Calu3 (cell line): ENCODE results near the gene SIRPA. TPM values are rescaled to one million over a fixed set of nuclear protein-coding genes. Genes with fewer than 3 reads are reported as not detected.

Experiments used
- BruUV-seq: library from RNA; stranded (reverse); fragments of 400-500 nt; replicated peaks from 2 replicates; lab custom pipeline; 2021; lab: Mats Ljungman, UMichigan
- CTCF ChIA-PET: fragments of 300-600 bp; sonication (Branson Sonifier 250); formaldehyde crosslinking; loops from one replicate; lab custom pipeline; 2022; ENCODE audit warnings: antibody characterized with exemption; lab: Charles Lee
- DNase-seq: peaks from one replicate; pipeline ENCODE4 v3.0.0; 2022
- H3K27ac Mint-ChIP-seq: one replicate; pipeline ENCODE4 v1.8.0; 2022; ENCODE audit warnings: mixed read lengths; ENCODE audit not compliant: unreplicated experiment
- H3K27me3 Mint-ChIP-seq: one replicate; pipeline ENCODE4 v1.8.0; 2022; ENCODE audit warnings: mixed read lengths; ENCODE audit not compliant: unreplicated experiment
- H3K36me3 Mint-ChIP-seq: one replicate; pipeline ENCODE4 v1.8.0; 2022; ENCODE audit warnings: mild to moderate bottlenecking, moderate library complexity, mixed read lengths; ENCODE audit not compliant: insufficient read depth, unreplicated experiment
- H3K4me1 Mint-ChIP-seq: one replicate; pipeline ENCODE4 v1.8.0; 2022; ENCODE audit warnings: mild to moderate bottlenecking, low read depth, mixed read lengths; ENCODE audit not compliant: unreplicated experiment
- H3K4me3 Mint-ChIP-seq: one replicate; pipeline ENCODE4 v1.8.0; 2022; ENCODE audit warnings: mild to moderate bottlenecking, low read depth, moderate library complexity, mixed read lengths; ENCODE audit not compliant: unreplicated experiment
- H3K9me3 Mint-ChIP-seq: one replicate; pipeline ENCODE4 v1.8.0; 2022; ENCODE audit warnings: low read depth, mixed read lengths; ENCODE audit not compliant: unreplicated experiment
- CTCF ChIP-seq: fragments of 200-600 bp; IDR thresholded peaks from one replicate; pipeline ENCODE4 v1.8.0; 2022; ENCODE audit warnings: antibody characterized with exemption; ENCODE audit not compliant: unreplicated experiment
- intact Hi-C: fragments of 100-400 bp; cut with micrococcal nuclease; formaldehyde crosslinking; loops from one replicate; pipeline ENCODE4 v1.10.0; 2022; ENCODE audit not compliant: unreplicated experiment
- total RNA-seq: library from RNA; stranded (reverse); gene quantifications from 2 replicates; pipeline ENCODE4 v1.2.3, GENCODE V29; 2022

Gene SIRPA
- total RNA-seq, 1 experiment from 2014 or later, result 24.0 TPM

GRCh38 chr20:1961374-1961773, 66.2 kb downstream of the SIRPA start:
- H3K36me3 Mint-ChIP-seq, result no peaks in the 10 kb centered on the region
- H3K27ac Mint-ChIP-seq, result no peak overlapping the region
- peaks cover 18% of the 10 kb centered on the region for H3K27me3 Mint-ChIP-seq
- no peaks in the 10 kb centered on the region for H3K4me1 Mint-ChIP-seq
- no peak for DNase-seq
- intact Hi-C loops, result no loop called here
- H3K4me3 Mint-ChIP-seq, result no peak overlapping the region
- no peak for TF ChIP-seq CTCF
- H3K9me3 Mint-ChIP-seq, result no peaks in the 10 kb centered on the region
- no TSS peak for BruUV-seq
- CTCF ChIA-PET, result no interaction called here

GRCh38 chr20:1964061-1964460, 68.9 kb downstream of the SIRPA start:
- no peaks in the 10 kb centered on the region for H3K9me3 Mint-ChIP-seq
- intact Hi-C loops, result loop anchor here (2.0 kb wide), 1 partner anchor 199 kb away; no protein-coding TSS in a partner anchor
- H3K27me3 Mint-ChIP-seq, result peaks cover 41% of the 10 kb centered on the region

GRCh38 chr20:1964659-1965405, 69.6 kb downstream of the SIRPA start:
- no peak overlapping the region for H3K27ac Mint-ChIP-seq

More at GRCh38 chr20:1964061-1964460, 68.9 kb downstream of the SIRPA start:
- DNase-seq, result no peak
- Mint-ChIP-seq H3K4me3 (no peak overlapping the region), H3K4me1 (no peaks in the 10 kb centered on the region), H3K36me3 (no peaks in the 10 kb centered on the region), H3K27ac (no peak overlapping the region)
- BruUV-seq, result no TSS peak
- TF ChIP-seq CTCF, result no peak
- CTCF ChIA-PET, result no interaction called here

More at GRCh38 chr20:1964659-1965405, 69.6 kb downstream of the SIRPA start:
- Mint-ChIP-seq H3K9me3 (no peaks in the 10 kb centered on the region), H3K4me1 (no peaks in the 10 kb centered on the region), H3K36me3 (no peaks in the 10 kb centered on the region), H3K4me3 (no peak overlapping the region), H3K27me3 (peaks cover 48% of the 10 kb centered on the region)
- CTCF ChIA-PET, result interaction anchor here (0.6 to 1.3 kb wide), 3 partner anchors 129 to 208 kb away, joined by 3 to 4 read pairs (median 3); no protein-coding TSS in a partner anchor
- intact Hi-C loops, result loop anchor here (2.0 kb wide), 1 partner anchor 200 kb away; no protein-coding TSS in a partner anchor
- no peak for TF ChIP-seq CTCF
- BruUV-seq, result no TSS peak
- no peak for DNase-seq
